ENCODE measurements around the gene RAPH1.

- TF ChIP-seq CTCF (IDR thresholded peaks at IDR 0.05; ENCODE audit: low read length) (no peak), EZH2 (optimal IDR thresholded peaks at IDR 0.05; ENCODE audit: low read depth, low read length) (no peak)
Observed at GRCh38 chr2:203366639-203367466, 168.2 kb downstream of the RAPH1 start.

Data from MM.1S (cell line).